GM18502 (cell line): ENCODE data around the gene OR6Q1.

Experiments
- ATAC-seq: cut with Tn5 transposase; IDR thresholded peaks from one replicate; pipeline ENCODE4 v1.9.1; 2021; ENCODE audit warnings: mild to moderate bottlenecking; ENCODE audit not compliant: unreplicated experiment, poor library complexity

OR6Q1 gene

GRCh38 chr11:58057481-58057880 is 26.7 kb downstream of the OR6Q1 start:
- ATAC-seq = no peak

GRCh38 chr11:58058276-58059006 is 27.7 kb downstream of the OR6Q1 start:
- no peak for ATAC-seq

GRCh38 chr11:58059007-58059350 is 28.2 kb downstream of the OR6Q1 start:
- ATAC-seq = no peak

DNA sequence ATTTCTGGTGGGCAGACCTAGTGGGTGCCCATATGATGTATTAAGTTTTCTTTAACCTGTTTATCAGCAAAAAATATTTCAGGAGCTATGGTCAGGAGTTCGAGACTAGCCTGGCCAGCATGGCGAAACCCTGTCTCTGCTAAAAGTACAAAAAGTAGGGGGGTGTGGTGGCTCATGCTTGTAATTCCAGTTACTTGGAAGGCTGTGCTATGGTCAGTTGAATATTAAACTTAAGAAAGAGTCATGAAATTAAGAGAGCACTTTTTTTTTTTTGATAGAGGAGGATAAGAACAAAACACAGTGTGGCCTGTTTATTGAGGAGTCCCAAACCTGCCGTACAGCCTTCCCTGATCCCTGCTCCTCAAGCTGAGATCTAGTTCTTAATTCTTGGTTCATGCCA is 29.8 kb downstream of the OR6Q1 start:
- ATAC-seq = no peak

- ATAC-seq = no peak
Observed at GRCh38 chr11:58060939-58061672, 30.4 kb downstream of the OR6Q1 start.

DNA sequence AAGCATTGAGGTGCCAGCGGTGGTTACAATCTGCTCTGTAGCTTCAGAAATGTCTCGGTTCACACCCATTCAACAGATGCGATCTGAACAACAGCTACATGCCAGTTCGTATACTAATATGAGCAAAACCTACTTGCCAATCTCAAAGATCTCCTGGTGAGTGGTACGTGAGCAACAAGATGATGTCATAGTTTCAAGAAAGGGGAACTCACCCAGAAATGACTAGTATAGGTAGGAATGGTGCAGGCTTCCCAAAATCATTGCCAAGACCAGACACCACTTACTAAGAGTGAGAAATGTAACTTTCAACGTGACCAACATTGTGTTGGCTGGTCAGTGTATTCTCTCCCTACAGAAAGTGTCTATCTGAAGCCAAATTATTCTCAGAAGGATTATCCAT is 31.1 kb downstream of the OR6Q1 start:
- ATAC-seq = peak; percentile 48

GRCh38 chr11:58067685-58068084 is 36.9 kb downstream of the OR6Q1 start:
- ATAC-seq = no peak

- no peak for ATAC-seq
Observed at GRCh38 chr11:58068655-58069054, 37.9 kb downstream of the OR6Q1 start.

GRCh38 chr11:58070585-58070984 is 39.8 kb downstream of the OR6Q1 start:
- ATAC-seq = no peak

DNA sequence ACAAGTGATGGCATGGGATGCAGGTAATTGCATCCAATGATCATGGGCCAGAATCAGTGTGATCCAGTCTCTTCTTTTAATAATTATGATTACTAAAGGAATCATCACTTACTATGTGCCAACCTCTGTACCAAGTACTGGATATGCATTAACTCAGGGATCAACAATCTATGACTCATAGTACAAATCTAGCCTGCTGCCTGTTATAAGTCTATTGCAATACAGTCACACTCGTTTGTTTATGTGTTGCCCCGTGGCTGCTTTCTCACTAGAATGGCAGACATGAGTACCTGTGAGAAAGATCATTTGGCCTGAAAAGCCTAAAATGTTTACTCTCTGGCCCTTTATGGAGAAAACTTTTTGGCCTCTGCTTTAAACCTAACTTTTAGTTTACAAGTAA is 45.0 kb downstream of the OR6Q1 start:
- ATAC-seq = no peak
